Astrocyte of the hippocampus (primary cell): ENCODE measurements around the gene ZNF414.

ENCODE experiments used
- DNase-seq: peaks from one replicate; pipeline ENCODE4 v3.0.0; 2011; ENCODE audit warnings: low read depth, low spot score

Gene ZNF414

GRCh38 chr19:8466018-8466417 lies 47.9 kb downstream of the ZNF414 start:
- DNase-seq = no peak

GRCh38 chr19:8463365-8463764 lies 50.6 kb downstream of the ZNF414 start:
- no peak for DNase-seq

- DNase-seq = peak; percentile 82
These were observed 51.4 kb downstream of the ZNF414 start for GRCh38 chr19:8462571-8462970.

- DNase-seq = no peak
These were observed 52.1 kb downstream of the ZNF414 start for GRCh38 chr19:8461891-8462290.

GRCh38 chr19:8461376-8461775 lies 52.6 kb downstream of the ZNF414 start:
- DNase-seq = no peak

GRCh38 chr19:8460516-8461298 lies 53.3 kb downstream of the ZNF414 start:
- no peak for DNase-seq
